ENCODE results near the gene ULK2.
"Not testable (repeated sequence)": the region's sequence is repeated elsewhere in the genome, so short reads cannot be mapped to it uniquely, and the experiment has no call there.

Gene ULK2

GRCh38 chr17:19766016-19766415, 101.7 kb downstream of the ULK2 start:
- no peak for DNase-seq

GRCh38 chr17:19763991-19764390, 103.7 kb downstream of the ULK2 start:
- DNase-seq: not testable (repeated sequence)

GRCh38 chr17:19763416-19763815, 104.3 kb downstream of the ULK2 start:
- DNase-seq: no peak

GRCh38 chr17:19762515-19762961, 105.2 kb downstream of the ULK2 start:
- peak; percentile 38 for DNase-seq

- no peak for DNase-seq
Observed at GRCh38 chr17:19760746-19761145, 107.0 kb downstream of the ULK2 start.

- no peak for DNase-seq
Observed at GRCh38 chr17:19759568-19760549, 107.9 kb downstream of the ULK2 start.

- DNase-seq: no peak
Observed at GRCh38 chr17:19757536-19758180, 110.1 kb downstream of the ULK2 start.

- no peak for DNase-seq
Observed at GRCh38 chr17:19756546-19756945, 111.2 kb downstream of the ULK2 start.

GRCh38 chr17:19755821-19756510, 111.8 kb downstream of the ULK2 start:
- DNase-seq: no peak

- DNase-seq: no peak
Observed at GRCh38 chr17:19755392-19755791, 112.3 kb downstream of the ULK2 start.

- no peak for DNase-seq
Observed at GRCh38 chr17:19753661-19754463, 113.9 kb downstream of the ULK2 start.

- DNase-seq: no peak
Observed at GRCh38 chr17:19753051-19753509, 114.7 kb downstream of the ULK2 start.

- no peak for DNase-seq
Observed at GRCh38 chr17:19752216-19753050, 115.3 kb downstream of the ULK2 start.

- no peak for DNase-seq
Observed at GRCh38 chr17:19750835-19751234, 116.9 kb downstream of the ULK2 start.

- DNase-seq: no peak
Observed at GRCh38 chr17:19750020-19750572, 117.6 kb downstream of the ULK2 start.

- no peak for DNase-seq
Observed at GRCh38 chr17:19748807-19749193, 118.9 kb downstream of the ULK2 start.

- DNase-seq: no peak
Observed at GRCh38 chr17:19747829-19748806, 119.6 kb downstream of the ULK2 start, which contains the start of gene ALDH3A1. Gene ALDH3A1 (minus strand): TSS chr17:19748298. CDS start chr17:19745129, 3,169 bp downstream.

- no peak for DNase-seq
Observed at GRCh38 chr17:19747159-19747719, 120.5 kb downstream of the ULK2 start.

GRCh38 chr17:19746517-19746916, 121.2 kb downstream of the ULK2 start:
- DNase-seq: no peak

Measured in CD4-positive, alpha-beta T cell treated with Interleukin-17A for 4 hours (primary cell).